ENCODE results near the gene HRG.

HRG gene

GRCh38 chr3:186621894-186622650 is 43.7 kb upstream of the HRG start:
- TF ChIP-seq CTCF (IDR thresholded peaks at IDR 0.05), result no peak

- no peak for TF ChIP-seq CTCF (IDR thresholded peaks at IDR 0.05)
Observed at GRCh38 chr3:186622651-186623310, 43.0 kb upstream of the HRG start.

GRCh38 chr3:186624598-186624997 is 41.2 kb upstream of the HRG start:
- TF ChIP-seq CTCF (IDR thresholded peaks at IDR 0.05), result no peak

- TF ChIP-seq CTCF (IDR thresholded peaks at IDR 0.05), result no peak
Observed at GRCh38 chr3:186625600-186626042, 40.2 kb upstream of the HRG start.

GRCh38 chr3:186626254-186626847 is 39.5 kb upstream of the HRG start:
- TF ChIP-seq CTCF (IDR thresholded peaks at IDR 0.05), result no peak

- TF ChIP-seq CTCF (IDR thresholded peaks at IDR 0.05), result no peak
Observed at GRCh38 chr3:186627852-186628414, 37.9 kb upstream of the HRG start.

- no peak for TF ChIP-seq CTCF (IDR thresholded peaks at IDR 0.05)
Observed at GRCh38 chr3:186628756-186629155, 37.1 kb upstream of the HRG start.

Measured in LNCAP (cell line).